CD14-positive monocyte (primary cell): ENCODE results near the gene NPLOC4. TPM values are rescaled to one million over a fixed set of nuclear protein-coding genes. Genes with fewer than 3 reads are reported as not detected.

Source experiments
- DNase-seq, 3 donors: peaks; one replicate each; pipeline ENCODE4 v3.0.0-alpha.2; 2011 to 2022
- H2AFZ ChIP-seq: 2 replicates; pipeline ENCODE4 v1.6.0; 2012; ENCODE audit warnings: mild to moderate bottlenecking, low read depth, low read length, inconsistent platforms; ENCODE audit not compliant: insufficient read depth, poor library complexity, severe bottlenecking
- H3K27ac ChIP-seq, 2 donors: 1 replicate in 1 of 2; 2 replicates in 1 of 2; pipeline ENCODE4 v1.5.1; 2012 to 2013; ENCODE audit warnings: low read length in 2 of 2, control low read depth in 1 of 2, inconsistent platforms in 1 of 2, low read depth in 1 of 2, mild to moderate bottlenecking in 1 of 2
- H3K27me3 ChIP-seq, 2 donors: one replicate each; pipeline versions ENCODE4 v1.6.0 to v1.6.1; 2011 to 2013; ENCODE audit warnings: low read length in 2 of 2; ENCODE audit not compliant: control insufficient read depth in 2 of 2, insufficient read depth in 2 of 2
- H3K36me3 ChIP-seq, 2 donors: replicated peaks in 1 of 2; 1 replicate in 1 of 2; 2 replicates in 1 of 2; pipeline versions ENCODE4 v1.5.1 to v1.6.1; 2012 to 2013; ENCODE audit warnings: low read length in 2 of 2, control low read depth in 1 of 2, inconsistent platforms in 1 of 2, mild to moderate bottlenecking in 1 of 2; ENCODE audit not compliant: insufficient read depth in 2 of 2, control insufficient read depth in 1 of 2
- H3K4me1 ChIP-seq, 2 donors: 1 replicate in 1 of 2; 2 replicates in 1 of 2; pipeline versions ENCODE4 v1.5.1 to v1.6.1; 2012 to 2013; ENCODE audit warnings: low read length in 2 of 2, control low read depth in 1 of 2, inconsistent platforms in 1 of 2, mild to moderate bottlenecking in 1 of 2, moderate library complexity in 1 of 2; ENCODE audit not compliant: insufficient read depth in 2 of 2, control insufficient read depth in 1 of 2
- H3K4me2 ChIP-seq: replicated peaks from 2 replicates; pipeline ENCODE3; 2012; ENCODE audit warnings: low read length, moderate library complexity, mild to moderate bottlenecking; ENCODE audit not compliant: poor library complexity, severe bottlenecking; ENCODE audit errors: extremely low read depth
- H3K4me3 ChIP-seq, 3 experiments: fragments of 200-600 bp in 1 of 3; sonication (generic) in 1 of 3; replicated peaks in 1 of 3; 1 replicate in 2 of 3; 2 replicates in 1 of 3; pipeline ENCODE4 v1.5.1; 2011 to 2013; ENCODE audit warnings: low read length in 3 of 3, mild to moderate bottlenecking in 3 of 3, control low read depth in 2 of 3, low read depth in 2 of 3, inconsistent platforms in 1 of 3, moderate library complexity in 1 of 3
- H3K79me2 ChIP-seq: 2 replicates; pipeline ENCODE4 v1.6.0; 2012; ENCODE audit warnings: mild to moderate bottlenecking, control low read depth, inconsistent platforms, low read length, moderate library complexity; ENCODE audit not compliant: insufficient read depth
- H3K9ac ChIP-seq: 2 replicates; pipeline ENCODE4 v1.6.0; 2017; ENCODE audit warnings: low read length, mild to moderate bottlenecking; ENCODE audit not compliant: insufficient read depth, poor library complexity, severe bottlenecking
- H3K9me3 ChIP-seq, 2 donors: replicated peaks in 1 of 2; 1 replicate in 1 of 2; 2 replicates in 1 of 2; pipeline versions ENCODE4 v1.5.1 to v1.6.1; 2012 to 2013; ENCODE audit warnings: low read length in 2 of 2, control low read depth in 1 of 2; ENCODE audit not compliant: control insufficient read depth in 1 of 2, insufficient read depth in 1 of 2
- H4K20me1 ChIP-seq: 2 replicates; pipeline ENCODE4 v1.6.0; 2012; ENCODE audit warnings: mild to moderate bottlenecking, low read length, control low read depth, moderate library complexity; ENCODE audit not compliant: insufficient read depth
- H3K27ac Mint-ChIP-seq, 7 donors: one replicate each; pipeline ENCODE4 v1.8.0; 2020; ENCODE audit warnings: mild to moderate bottlenecking in 7 of 7, mixed read lengths in 7 of 7, moderate library complexity in 6 of 7, inconsistent platforms in 2 of 7
- H3K27me3 Mint-ChIP-seq, 3 donors: one replicate each; pipeline ENCODE4 v1.8.0; 2021 to 2022; ENCODE audit warnings: low read depth in 3 of 3, mild to moderate bottlenecking in 3 of 3, mixed read lengths in 3 of 3, moderate library complexity in 3 of 3, inconsistent platforms in 1 of 3
- H3K36me3 Mint-ChIP-seq, 2 donors: one replicate each; pipeline ENCODE4 v1.8.0; 2020; ENCODE audit warnings: mixed read lengths in 2 of 2, inconsistent platforms in 1 of 2, mild to moderate bottlenecking in 1 of 2
- H3K4me1 Mint-ChIP-seq: one replicate; pipeline ENCODE4 v1.8.0; 2020; ENCODE audit warnings: mild to moderate bottlenecking, mixed read lengths
- H3K4me3 Mint-ChIP-seq, 2 donors: one replicate each; pipeline ENCODE4 v1.8.0; 2020; ENCODE audit warnings: mild to moderate bottlenecking in 2 of 2, mixed read lengths in 2 of 2, moderate library complexity in 1 of 2
- H3K9me3 Mint-ChIP-seq, 7 donors: one replicate each; pipeline ENCODE4 v1.8.0; 2020 to 2022; ENCODE audit warnings: mixed read lengths in 7 of 7, mild to moderate bottlenecking in 6 of 7, moderate library complexity in 6 of 7, inconsistent platforms in 2 of 7
- CTCF ChIP-seq: fragments of 200-600 bp; IDR thresholded peaks from one replicate; pipeline ENCODE4 v1.8.0; 2022; ENCODE audit warnings: antibody characterized with exemption, mild to moderate bottlenecking
- WGBS: methylation state at CpG from one replicate; pipeline ENCODE4 v1.1.5; 2013; ENCODE audit warnings: missing lambda C conversion rate; ENCODE audit not compliant: insufficient coverage; 5-methylcytosine and 5-hydroxymethylcytosine counted together
- intact Hi-C, 2 donors: fragments of 100-400 bp; cut with micrococcal nuclease; formaldehyde crosslinking; loops; one replicate each; pipeline versions ENCODE4 v1.15.0 to v1.15.1; 2023
- polyA plus RNA-seq, 3 donors: library from polyadenylated mRNA; depleted of rRNA in 1 of 3; unstranded in 2 of 3; stranded (reverse) in 1 of 3; fragments of 300-500 nt in 2 of 3; fragments of >200 nt in 1 of 3; fragmentation: Illumina TruSeq in 2 of 3; gene quantifications; 1 replicate in 2 of 3; 2 replicates in 1 of 3; pipeline ENCODE4 v1.2.3, GENCODE V29; 2012 to 2021

The NPLOC4 gene
- polyA plus RNA-seq, 3 donors = 92.1 to 112 (median 106) TPM

GRCh38 chr17:81551458-81552243 is 85.3 kb downstream of the NPLOC4 start:
- peak overlapping the region; percentile 79 to 93 (median 92) for H3K4me3 ChIP-seq
- peak overlapping the region; percentile 94 for H3K4me2 ChIP-seq
- 2% methylated on average over 69 of the region's 69 CpGs for WGBS
- peaks cover 30 to 42% of the 10 kb centered on the region in 2 donors for H3K4me1 ChIP-seq
- no peaks in the 10 kb centered on the region for H3K27me3 ChIP-seq
- peak overlapping the region; percentile 81 for H3K9ac ChIP-seq
- Mint-ChIP-seq H3K27ac (peak overlapping the region in 6 of 7 donors; percentile 41 to 80 (median 48)), H3K9me3 (peaks cover 0 to 2% (median 0%) of the 10 kb centered on the region in 7 donors), H3K4me3 (peak overlapping the region; percentile 87 to 89), H3K36me3 (peaks cover 31 to 58% of the 10 kb centered on the region in 2 donors), H3K27me3 (peaks cover 0 to 1% (median 0%) of the 10 kb centered on the region in 3 donors), H3K4me1 (peaks cover 35% of the 10 kb centered on the region)
- peak overlapping the region in 1 of 2 donors; percentile 83 for H3K27ac ChIP-seq
- H3K79me2 ChIP-seq = peaks cover 56% of the 10 kb centered on the region
- H3K36me3 ChIP-seq = peaks cover 42 to 47% of the 10 kb centered on the region in 2 donors
- peak overlapping the region; percentile 80 for H2AFZ ChIP-seq
- peaks cover 29% of the 10 kb centered on the region for H4K20me1 ChIP-seq
- TF ChIP-seq CTCF = no peak
- DNase-seq = no peak
- intact Hi-C loops = loop anchor here (2.0 to 5.0 kb wide), 3 partner anchors 33 to 49 kb away; partner anchors contain the start of gene ACTG1 (in 1 of the 2)
- H3K9me3 ChIP-seq = no peaks in the 10 kb centered on the region

GRCh38 chr17:81550830-81551457 is 86.0 kb downstream of the NPLOC4 start:
- Histone ChIP-seq H3K4me1 (peaks cover 25 to 35% of the 10 kb centered on the region in 2 donors), H3K27ac (peak overlapping the region in 1 of 2 donors; percentile 83), H3K27me3 (no peaks in the 10 kb centered on the region), H3K4me3 (peak overlapping the region; percentile 79 to 93 (median 92)), H3K9ac (no peak overlapping the region), H3K4me2 (peak overlapping the region; percentile 94), H4K20me1 (peaks cover 23% of the 10 kb centered on the region), H3K36me3 (peaks cover 44 to 47% of the 10 kb centered on the region in 2 donors), H3K79me2 (peaks cover 48% of the 10 kb centered on the region), H3K9me3 (no peaks in the 10 kb centered on the region), H2AFZ (peak overlapping the region; percentile 80)
- 90% methylated on average over 24 of the region's 27 CpGs for WGBS
- DNase-seq = no peak
- intact Hi-C loops = loop anchor here in 1 of 2 donors (5.0 kb wide), 1 partner anchor 39 kb away; the partner anchor contains the start of gene ACTG1
- peaks cover 30 to 58% of the 10 kb centered on the region in 2 donors for H3K36me3 Mint-ChIP-seq
- peaks cover 0 to 2% (median 0%) of the 10 kb centered on the region in 7 donors for H3K9me3 Mint-ChIP-seq
- H3K4me1 Mint-ChIP-seq = peaks cover 28% of the 10 kb centered on the region
- TF ChIP-seq CTCF = no peak
- H3K27me3 Mint-ChIP-seq = peaks cover 0 to 1% (median 0%) of the 10 kb centered on the region in 3 donors
- H3K27ac Mint-ChIP-seq = peak overlapping the region in 3 of 7 donors; percentile 42 to 75 (median 73)
- peak overlapping the region; percentile 81 to 89 for H3K4me3 Mint-ChIP-seq
